Mesendoderm (in vitro differentiated cells): ENCODE results near the gene WDR20.

ENCODE experiments used
- DNase-seq: peaks from one replicate; pipeline ENCODE4 v3.0.0; 2013
- H2AK5ac ChIP-seq: 2 replicates; pipeline ENCODE4 v1.6.1; 2013; ENCODE audit warnings: low read length, inconsistent platforms
- H2BK120ac ChIP-seq: 2 replicates; pipeline ENCODE4 v1.6.1; 2013; ENCODE audit warnings: low read depth, mild to moderate bottlenecking, low read length, moderate library complexity, mixed read lengths
- H2BK15ac ChIP-seq: replicated peaks from 2 replicates; pipeline ENCODE4 v1.6.1; 2013; ENCODE audit warnings: low read depth, mild to moderate bottlenecking, moderate library complexity
- H2BK5ac ChIP-seq: 2 replicates; pipeline ENCODE4 v1.6.1; 2013; ENCODE audit warnings: low read length, inconsistent platforms
- H3K18ac ChIP-seq: 2 replicates; pipeline ENCODE4 v1.6.1; 2013; ENCODE audit warnings: mild to moderate bottlenecking, low read length, mixed read lengths
- H3K23ac ChIP-seq: one replicate; pipeline ENCODE4 v1.6.1; 2013; ENCODE audit warnings: low read length
- H3K27ac ChIP-seq: 2 replicates; pipeline ENCODE4 v1.5.1; 2013; ENCODE audit warnings: low read depth, mild to moderate bottlenecking, inconsistent platforms, low read length, moderate library complexity
- H3K27me3 ChIP-seq: 2 replicates; pipeline ENCODE4 v1.6.1; 2013; ENCODE audit warnings: low read length, control low read depth, mild to moderate bottlenecking, inconsistent platforms; ENCODE audit not compliant: insufficient read depth, poor library complexity
- H3K36me3 ChIP-seq: 2 replicates; pipeline ENCODE4 v1.6.1; 2013; ENCODE audit warnings: low read length, inconsistent platforms; ENCODE audit not compliant: control insufficient read depth, insufficient read depth
- H3K4ac ChIP-seq: one replicate; pipeline ENCODE4 v1.6.1; 2013; ENCODE audit warnings: low read depth, mild to moderate bottlenecking, low read length, moderate library complexity
- H3K4me1 ChIP-seq: 2 replicates; pipeline ENCODE4 v1.6.1; 2013; ENCODE audit warnings: low read depth, low read length, inconsistent platforms; ENCODE audit not compliant: control insufficient read depth
- H3K4me2 ChIP-seq: 2 replicates; pipeline ENCODE4 v1.6.1; 2013; ENCODE audit warnings: low read length
- H3K4me3 ChIP-seq: 2 replicates; pipeline ENCODE4 v1.5.1; 2013; ENCODE audit warnings: mild to moderate bottlenecking, low read length
- H3K56ac ChIP-seq: one replicate; pipeline ENCODE4 v1.6.1; 2013; ENCODE audit warnings: low read length
- H3K79me1 ChIP-seq: 2 replicates; pipeline ENCODE4 v1.6.1; 2013; ENCODE audit warnings: low read length, inconsistent platforms
- H3K79me2 ChIP-seq: 2 replicates; pipeline ENCODE4 v1.6.1; 2013; ENCODE audit warnings: mild to moderate bottlenecking, low read length; ENCODE audit not compliant: control insufficient read depth, insufficient read depth
- H3K9ac ChIP-seq: 2 replicates; pipeline ENCODE4 v1.6.1; 2013; ENCODE audit warnings: low read length, inconsistent platforms
- H4K5ac ChIP-seq: one replicate; pipeline ENCODE4 v1.6.1; 2013; ENCODE audit warnings: low read length
- H4K8ac ChIP-seq: one replicate; pipeline ENCODE4 v1.6.1; 2013; ENCODE audit warnings: low read depth, mild to moderate bottlenecking, control low read depth, low read length, moderate library complexity
- WGBS: extraction: QIAGEN DNeasy Blood & Tissue Kit; methylation state at CpG from one replicate; pipeline ENCODE4 v1.1.7; 2013; ENCODE audit warnings: low lambda C conversion rate, missing lambda C conversion rate; ENCODE audit not compliant: insufficient coverage; ENCODE audit errors: extremely low coverage; 5-methylcytosine and 5-hydroxymethylcytosine counted together

WDR20 gene

DNA sequence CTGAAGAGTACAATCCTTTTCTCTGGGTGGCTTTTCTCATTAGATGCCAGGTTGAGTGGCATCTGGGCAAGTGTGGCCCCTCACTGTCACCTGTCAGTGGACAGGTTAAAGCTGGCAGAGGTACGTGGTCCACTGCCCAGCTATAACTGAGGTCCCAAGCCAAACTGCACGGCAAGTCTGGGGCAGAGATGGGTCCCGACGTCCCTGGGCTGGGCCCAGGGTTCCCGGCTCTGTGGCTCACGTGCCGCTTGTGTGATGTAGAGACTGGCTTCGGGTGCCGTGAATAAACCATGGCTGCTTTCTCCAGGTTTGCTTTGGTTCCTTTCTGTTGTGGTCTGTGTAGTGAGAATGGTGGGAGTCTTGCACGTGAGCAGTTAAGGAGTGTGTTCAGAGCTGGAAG, 77.7 kb downstream of the WDR20 start:
- Histone ChIP-seq H3K23ac (no peak overlapping the region), H3K79me1 (peaks cover 20% of the 10 kb centered on the region), H2BK15ac (no peak overlapping the region), H3K79me2 (peaks cover 2% of the 10 kb centered on the region), H3K4me1 (peaks cover 16% of the 10 kb centered on the region), H2BK5ac (no peak overlapping the region), H3K4me2 (no peak overlapping the region), H3K18ac (no peak overlapping the region), H3K56ac (no peak overlapping the region), H4K5ac (no peak overlapping the region), H4K8ac (no peak overlapping the region), H3K27ac (no peak overlapping the region), H3K9ac (no peak overlapping the region), H2BK120ac (no peak overlapping the region), H3K27me3 (no peaks in the 10 kb centered on the region), H3K4ac (no peak overlapping the region), H2AK5ac (no peak overlapping the region), H3K36me3 (no peaks in the 10 kb centered on the region), H3K4me3 (no peak overlapping the region)
- WGBS = no CpG with 5 or more reads among the region's 10 CpGs
- DNase-seq = no peak

DNA sequence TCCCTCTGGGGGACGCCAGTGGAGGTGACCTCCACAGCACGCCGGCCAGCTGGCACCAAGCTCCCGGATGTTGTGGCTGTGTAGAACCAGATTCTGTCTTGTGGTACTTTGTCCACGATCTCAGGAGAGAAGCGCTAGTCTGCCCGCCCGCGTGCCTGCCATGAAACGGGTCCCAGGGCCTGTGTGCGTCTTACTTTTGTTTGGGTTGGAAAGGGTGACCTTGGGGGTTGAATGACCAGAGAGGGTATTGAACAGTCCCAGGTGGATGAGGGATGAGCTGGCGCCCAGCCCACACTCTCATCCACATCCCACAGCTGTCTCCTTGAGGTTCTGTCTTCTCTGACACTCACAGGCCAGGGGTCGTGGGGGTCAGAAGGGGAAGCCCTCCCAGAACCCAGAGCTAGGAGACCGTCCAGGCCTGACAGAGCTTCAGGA, 78.3 kb downstream of the WDR20 start:
- H3K23ac ChIP-seq = no peak overlapping the region
- no peak overlapping the region for H3K4me3 ChIP-seq
- no peaks in the 10 kb centered on the region for H3K27me3 ChIP-seq
- no peak overlapping the region for H2BK15ac ChIP-seq
- H3K4ac ChIP-seq = no peak overlapping the region
- peaks cover 20% of the 10 kb centered on the region for H3K79me1 ChIP-seq
- H4K8ac ChIP-seq = no peak overlapping the region
- no peak overlapping the region for H3K56ac ChIP-seq
- H3K36me3 ChIP-seq = no peaks in the 10 kb centered on the region
- whole genome bisulfite sequencing = no CpG with 5 or more reads among the region's 14 CpGs
- H3K4me2 ChIP-seq = no peak overlapping the region
- H3K79me2 ChIP-seq = peaks cover 2% of the 10 kb centered on the region
- H3K27ac ChIP-seq = no peak overlapping the region
- no peak for DNase-seq
- H2AK5ac ChIP-seq = no peak overlapping the region
- H3K18ac ChIP-seq = no peak overlapping the region
- no peak overlapping the region for H3K9ac ChIP-seq
- no peak overlapping the region for H4K5ac ChIP-seq
- H2BK120ac ChIP-seq = no peak overlapping the region
- peaks cover 17% of the 10 kb centered on the region for H3K4me1 ChIP-seq
- H2BK5ac ChIP-seq = no peak overlapping the region

- Histone ChIP-seq H2BK5ac (no peak overlapping the region), H4K5ac (no peak overlapping the region), H3K23ac (no peak overlapping the region), H4K8ac (no peak overlapping the region), H3K56ac (no peak overlapping the region), H3K18ac (no peak overlapping the region), H3K4me1 (peaks cover 17% of the 10 kb centered on the region), H2BK15ac (no peak overlapping the region), H3K4me2 (no peak overlapping the region), H3K4ac (no peak overlapping the region), H2AK5ac (no peak overlapping the region), H2BK120ac (no peak overlapping the region), H3K79me2 (peaks cover 2% of the 10 kb centered on the region), H3K79me1 (peaks cover 20% of the 10 kb centered on the region), H3K27me3 (no peaks in the 10 kb centered on the region), H3K36me3 (no peaks in the 10 kb centered on the region), H3K9ac (no peak overlapping the region), H3K4me3 (no peak overlapping the region), H3K27ac (no peak overlapping the region)
- no CpG with 5 or more reads among the region's 16 CpGs for WGBS
- DNase-seq = no peak
Measured at GRCh38 chr14:102218688-102219087, 79.0 kb downstream of the WDR20 start.

DNA sequence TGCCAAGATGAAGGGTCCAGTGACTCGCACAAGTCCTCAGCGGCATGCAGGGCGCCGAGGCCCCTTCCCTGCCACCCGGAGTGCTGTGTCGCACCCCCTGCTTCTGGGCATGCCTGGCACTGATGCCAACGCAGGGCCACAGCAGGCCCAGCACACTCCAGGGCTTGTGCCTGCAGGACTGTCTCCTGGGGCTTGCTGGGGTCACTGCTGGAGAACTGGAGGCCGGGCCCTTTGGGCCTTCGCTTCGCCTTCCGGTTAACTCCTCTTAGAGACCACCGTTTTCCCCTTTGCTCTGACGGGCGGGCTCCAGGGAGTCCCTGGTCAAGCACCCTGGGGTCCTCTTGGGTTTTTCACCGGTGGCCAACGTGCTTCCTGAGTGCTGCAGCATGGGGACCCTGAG, 79.6 kb downstream of the WDR20 start:
- no peak overlapping the region for H3K18ac ChIP-seq
- H3K27me3 ChIP-seq = no peaks in the 10 kb centered on the region
- H3K56ac ChIP-seq = no peak overlapping the region
- H2BK120ac ChIP-seq = no peak overlapping the region
- H3K79me2 ChIP-seq = peaks cover 2% of the 10 kb centered on the region
- DNase-seq = no peak
- no peak overlapping the region for H4K5ac ChIP-seq
- peaks cover 17% of the 10 kb centered on the region for H3K4me1 ChIP-seq
- no CpG with 5 or more reads among the region's 16 CpGs for WGBS
- H2AK5ac ChIP-seq = no peak overlapping the region
- H2BK5ac ChIP-seq = no peak overlapping the region
- H3K4ac ChIP-seq = no peak overlapping the region
- H3K4me3 ChIP-seq = no peak overlapping the region
- no peak overlapping the region for H3K4me2 ChIP-seq
- H3K23ac ChIP-seq = no peak overlapping the region
- H3K36me3 ChIP-seq = no peaks in the 10 kb centered on the region
- no peak overlapping the region for H3K27ac ChIP-seq
- no peak overlapping the region for H3K9ac ChIP-seq
- peaks cover 18% of the 10 kb centered on the region for H3K79me1 ChIP-seq
- H4K8ac ChIP-seq = no peak overlapping the region
- no peak overlapping the region for H2BK15ac ChIP-seq

- Histone ChIP-seq H3K36me3 (no peaks in the 10 kb centered on the region), H3K9ac (no peak overlapping the region), H3K4me1 (peaks cover 17% of the 10 kb centered on the region), H4K5ac (no peak overlapping the region), H4K8ac (no peak overlapping the region), H2BK5ac (no peak overlapping the region), H2BK120ac (no peak overlapping the region), H3K27me3 (no peaks in the 10 kb centered on the region), H3K79me1 (peaks cover 18% of the 10 kb centered on the region), H3K27ac (no peak overlapping the region), H2BK15ac (no peak overlapping the region), H3K79me2 (peaks cover 2% of the 10 kb centered on the region), H3K4me3 (no peak overlapping the region), H3K23ac (no peak overlapping the region), H3K4ac (no peak overlapping the region), H3K18ac (no peak overlapping the region), H3K56ac (no peak overlapping the region), H2AK5ac (no peak overlapping the region), H3K4me2 (no peak overlapping the region)
- no CpG with 5 or more reads among the region's 12 CpGs for WGBS
- no peak for DNase-seq
Measured at GRCh38 chr14:102220031-102220430, 80.3 kb downstream of the WDR20 start.

DNA sequence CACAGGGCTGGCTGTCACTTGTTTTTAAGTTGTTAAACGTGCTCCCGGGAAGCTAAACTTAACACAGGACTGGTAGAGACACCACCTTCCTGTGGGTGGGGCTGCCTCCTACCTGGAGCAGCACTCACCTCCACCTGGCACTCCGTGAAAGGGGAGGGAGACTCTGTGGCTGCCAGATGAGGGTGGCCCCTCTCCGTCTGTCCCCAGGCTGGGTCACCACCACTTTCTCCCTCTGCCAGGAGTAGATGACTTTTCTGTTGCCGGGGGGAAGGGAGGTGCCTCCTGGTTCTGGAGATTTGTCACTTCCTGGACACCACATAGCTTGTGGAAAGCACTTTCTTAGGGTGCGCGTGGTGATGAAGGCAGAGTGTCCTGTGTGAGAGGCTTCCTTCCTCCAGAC, 81.3 kb downstream of the WDR20 start:
- peaks cover 16% of the 10 kb centered on the region for H3K79me1 ChIP-seq
- WGBS = no CpG with 5 or more reads among the region's 7 CpGs
- H2BK5ac ChIP-seq = no peak overlapping the region
- H2BK120ac ChIP-seq = no peak overlapping the region
- no peaks in the 10 kb centered on the region for H3K36me3 ChIP-seq
- no peak overlapping the region for H3K4ac ChIP-seq
- H3K56ac ChIP-seq = peak overlapping the region; percentile 40
- H4K8ac ChIP-seq = no peak overlapping the region
- H2AK5ac ChIP-seq = no peak overlapping the region
- H3K4me3 ChIP-seq = no peak overlapping the region
- no peak overlapping the region for H4K5ac ChIP-seq
- H2BK15ac ChIP-seq = no peak overlapping the region
- H3K23ac ChIP-seq = peak overlapping the region; percentile 56
- H3K4me2 ChIP-seq = no peak overlapping the region
- peak; percentile 68 for DNase-seq
- no peak overlapping the region for H3K27ac ChIP-seq
- H3K9ac ChIP-seq = no peak overlapping the region
- no peak overlapping the region for H3K18ac ChIP-seq
- peaks cover 2% of the 10 kb centered on the region for H3K79me2 ChIP-seq
- H3K27me3 ChIP-seq = no peaks in the 10 kb centered on the region
- peaks cover 14% of the 10 kb centered on the region for H3K4me1 ChIP-seq
